GM18499 (cell line): ENCODE measurements around the gene NET1.
"Not testable (repeated sequence)": the region's sequence is repeated elsewhere in the genome, so short reads cannot be mapped to it uniquely, and the experiment has no call there.

Experiments used
- ATAC-seq: cut with Tn5 transposase; IDR thresholded peaks from one replicate; pipeline ENCODE4 v1.9.1; 2021; ENCODE audit warnings: moderate number of reproducible peaks; ENCODE audit not compliant: insufficient read depth, unreplicated experiment

The NET1 gene

DNA sequence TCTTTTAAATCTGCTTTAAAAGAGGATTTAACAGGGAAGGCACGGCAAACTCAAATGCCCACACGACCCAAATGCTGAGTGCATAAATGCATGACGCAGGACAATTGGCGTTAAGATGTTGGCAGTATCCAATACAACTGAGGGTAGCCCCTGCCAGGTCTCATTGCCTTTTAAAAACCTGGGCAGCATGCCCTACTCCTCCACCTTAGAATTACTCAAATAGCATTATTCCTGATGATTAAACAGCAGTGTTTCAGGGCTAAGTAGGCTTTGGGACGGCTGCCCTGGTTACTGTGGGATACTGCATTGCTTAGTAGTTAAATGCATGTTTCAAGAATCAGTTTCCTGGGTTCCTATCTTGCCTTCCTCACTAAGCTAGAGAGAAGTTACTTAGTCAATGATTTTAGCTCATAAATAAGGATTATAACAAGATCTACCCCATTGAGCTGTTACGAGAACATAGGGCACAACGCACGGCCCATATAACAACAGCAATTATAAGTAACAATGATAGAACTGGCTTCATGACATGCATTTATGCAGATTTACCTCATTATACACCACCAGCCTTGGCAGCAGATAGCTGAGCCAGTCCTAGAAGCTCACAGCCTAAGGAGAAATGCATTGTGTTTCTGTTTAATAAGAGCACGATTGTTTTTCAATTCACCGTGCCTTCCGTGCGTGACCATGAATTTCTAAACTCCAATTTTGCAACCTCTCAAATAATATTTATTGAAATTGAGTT, 15.6 kb upstream of the NET1 start:
- no peak for ATAC-seq

GRCh38 chr10:5399332-5399731, 13.0 kb upstream of the NET1 start:
- ATAC-seq, result no peak

- ATAC-seq, result no peak
Measured at GRCh38 chr10:5400468-5401240, 11.7 kb upstream of the NET1 start.

DNA sequence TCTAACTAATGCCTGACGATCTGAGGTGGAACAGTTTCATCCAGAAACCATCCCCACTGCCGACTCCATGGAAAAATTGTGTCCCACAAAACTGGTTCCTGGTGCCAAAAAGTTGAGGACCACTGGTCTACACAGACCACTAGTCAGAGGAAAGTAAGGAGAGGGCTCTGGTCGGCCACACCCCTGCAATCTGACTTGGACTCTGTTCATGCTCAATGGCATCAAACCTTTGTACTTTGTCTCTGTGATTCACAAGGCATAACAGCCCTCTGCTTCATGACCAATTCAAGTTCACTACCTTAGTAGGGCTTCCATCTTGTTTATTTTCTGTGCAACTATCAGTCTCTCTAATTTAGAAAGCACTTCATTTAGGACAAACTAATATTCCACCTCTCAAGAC, 9.6 kb upstream of the NET1 start:
- no peak for ATAC-seq

DNA sequence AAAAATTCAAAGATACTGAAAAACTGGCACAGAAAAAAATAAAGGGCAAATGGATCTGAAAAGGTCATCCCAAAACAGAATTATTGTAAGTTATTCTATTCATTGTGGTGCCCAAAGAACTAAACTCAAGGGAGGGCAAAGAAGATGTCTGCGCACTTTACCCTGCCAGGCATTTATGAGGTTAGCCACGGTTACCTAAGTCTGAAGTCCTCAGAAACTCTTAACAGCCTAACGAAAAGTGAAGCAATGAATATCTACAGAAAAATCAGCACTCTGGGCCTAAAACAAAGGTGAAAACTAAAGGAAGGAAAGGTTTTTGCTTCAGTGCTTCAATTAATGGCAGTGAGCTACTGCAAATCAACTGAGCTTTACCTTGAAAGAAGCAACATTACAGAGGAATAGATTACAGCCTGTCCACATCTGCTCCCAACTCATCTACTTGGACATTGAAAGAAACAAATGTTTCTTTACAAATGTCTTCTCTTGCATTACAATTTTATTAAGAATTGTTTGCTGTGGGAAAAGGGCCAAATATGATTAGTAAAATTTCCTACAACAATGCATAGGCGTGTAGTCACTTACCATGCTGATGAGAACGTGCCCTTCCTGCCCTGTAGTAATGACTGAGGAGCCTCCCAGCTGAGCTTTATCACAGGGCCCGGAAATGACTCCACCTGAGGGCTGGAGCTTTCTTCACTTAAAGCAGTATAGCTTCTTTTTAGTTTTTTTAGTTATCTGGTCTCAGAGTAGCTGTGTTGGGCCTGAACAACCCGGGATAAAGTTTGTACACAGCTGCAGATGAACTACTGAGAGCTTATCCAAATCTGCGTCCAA, 7.9 kb upstream of the NET1 start, which contains the start of gene TUBAL3:
Gene TUBAL3, minus strand, starts transcription at position 621 of the 834 bp plus-strand sequence. Its CDS starts 36 bp downstream, at position 585.
- ATAC-seq, result no peak

DNA sequence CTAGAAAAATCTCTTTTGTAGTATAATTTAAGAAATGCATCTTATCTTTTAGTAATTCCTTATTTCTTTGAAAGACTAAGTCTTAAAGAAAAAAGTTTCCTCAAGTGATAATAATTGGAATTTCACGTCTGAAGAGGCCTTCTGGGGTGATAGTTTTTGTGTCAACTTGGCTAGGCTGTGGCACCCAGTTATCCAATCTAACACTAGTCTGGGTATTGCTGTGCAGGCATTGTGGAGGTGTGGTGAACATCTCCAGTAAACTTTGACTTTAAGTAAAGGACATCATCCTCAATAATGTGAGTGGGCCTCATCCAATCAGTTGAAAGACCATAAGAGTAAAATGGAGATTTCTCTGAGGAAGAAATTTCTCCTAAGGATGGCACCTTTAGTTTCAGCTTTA, 5.4 kb upstream of the NET1 start:
- no peak for ATAC-seq

DNA sequence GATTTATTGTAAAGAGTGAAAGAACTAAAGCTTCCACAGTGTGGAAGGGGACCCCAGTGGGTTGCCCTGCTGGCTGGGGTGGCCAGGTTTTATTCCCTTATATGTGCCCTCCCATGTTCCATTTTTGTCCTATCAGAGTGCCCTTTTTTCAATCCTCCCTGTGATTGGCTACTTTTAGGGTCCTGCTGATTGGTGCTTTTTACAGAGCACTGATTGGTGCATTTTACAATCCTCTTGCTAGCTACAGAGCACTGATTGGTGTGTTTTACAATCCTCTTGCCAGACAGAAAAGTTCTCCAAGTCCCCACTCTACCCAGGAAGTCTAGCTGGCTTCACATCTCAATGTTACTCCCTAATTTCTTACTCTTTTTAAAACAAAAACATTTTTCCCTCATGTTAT, 1.6 kb upstream of the NET1 start:
- ATAC-seq, result not testable (repeated sequence)

- ATAC-seq, result no peak
Measured at GRCh38 chr10:5411941-5412276, 448 bp upstream of the NET1 start.

GRCh38 chr10:5413012-5413938, 918 bp downstream of the NET1 start:
- ATAC-seq, result no peak

GRCh38 chr10:5416981-5417380, 4.6 kb downstream of the NET1 start:
- ATAC-seq, result no peak

GRCh38 chr10:5418584-5418983, 6.2 kb downstream of the NET1 start:
- no peak for ATAC-seq

DNA sequence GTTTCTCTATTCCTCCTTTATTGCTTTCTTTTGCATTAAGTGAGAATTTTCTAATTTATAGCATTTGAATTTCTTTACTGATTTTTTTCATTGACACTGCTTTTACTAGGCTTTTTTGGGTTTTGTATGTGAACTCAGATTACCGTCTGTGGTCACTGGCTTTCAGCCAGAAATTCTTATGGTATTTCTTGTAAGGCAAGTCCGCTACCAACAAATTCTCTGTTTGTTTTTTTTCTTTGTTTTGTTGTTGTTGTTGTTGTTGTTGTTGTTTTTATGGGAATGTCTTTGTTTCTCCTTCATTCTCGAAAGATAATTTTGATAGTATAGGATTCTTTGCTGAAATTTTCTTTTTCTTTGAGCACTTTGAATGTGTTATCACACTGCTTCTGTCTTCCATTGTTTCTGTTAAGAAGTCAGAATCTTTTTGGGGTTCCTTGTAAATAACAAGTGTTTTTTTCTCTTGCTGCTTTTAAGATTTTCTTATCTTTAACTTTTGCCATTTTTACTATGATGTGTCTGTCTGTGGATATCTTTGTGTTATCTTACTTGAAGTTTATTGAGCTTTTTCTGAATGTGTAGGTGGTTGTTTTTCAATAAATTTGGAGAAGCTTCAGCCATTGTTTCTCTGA, 7.2 kb downstream of the NET1 start:
- ATAC-seq, result no peak

GRCh38 chr10:5423771-5424170, 11.4 kb downstream of the NET1 start:
- no peak for ATAC-seq

GRCh38 chr10:5424751-5425150, 12.4 kb downstream of the NET1 start:
- ATAC-seq, result no peak

GRCh38 chr10:5428133-5428532, 15.8 kb downstream of the NET1 start:
- no peak for ATAC-seq

DNA sequence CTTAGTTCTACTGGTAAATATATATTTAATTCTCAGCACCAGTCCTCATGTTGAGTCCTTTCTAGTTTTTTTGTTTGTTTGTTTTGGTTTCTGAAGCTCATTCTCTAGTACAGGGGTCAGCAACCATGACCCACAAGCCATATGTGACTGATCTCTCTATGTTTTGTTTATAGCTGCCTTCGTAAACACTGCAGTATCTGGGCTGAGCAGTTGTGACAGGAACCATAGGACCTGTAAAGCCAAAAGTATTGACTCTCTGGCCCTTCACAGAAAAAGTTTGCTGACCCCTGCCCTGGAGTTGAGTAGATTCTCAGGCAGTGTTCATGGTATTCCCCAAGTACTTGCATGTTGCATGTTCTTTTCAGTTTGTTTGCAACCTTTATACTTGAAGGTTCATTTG, 20.8 kb downstream of the NET1 start:
- ATAC-seq, result no peak

- ATAC-seq, result no peak
Measured at GRCh38 chr10:5434017-5434753, 21.8 kb downstream of the NET1 start.

DNA sequence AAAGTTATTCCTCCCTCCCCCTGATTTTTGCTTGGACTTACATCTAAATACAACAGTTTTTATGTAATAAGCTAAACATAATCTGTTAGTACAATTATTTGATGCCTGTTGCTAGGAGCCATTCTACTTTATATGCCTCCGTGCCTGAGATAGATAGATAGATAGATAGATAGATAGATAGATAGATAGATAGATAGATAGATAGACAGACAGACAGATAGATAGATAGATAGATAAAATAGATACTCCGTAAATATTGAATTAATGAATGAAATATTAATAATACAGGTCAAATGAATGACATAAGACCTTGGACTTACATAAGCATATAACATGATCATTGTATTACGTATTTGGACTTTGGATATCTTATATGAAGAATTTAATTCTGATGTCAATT, 23.0 kb downstream of the NET1 start:
- ATAC-seq, result no peak

GRCh38 chr10:5440206-5440605, 27.8 kb downstream of the NET1 start:
- no peak for ATAC-seq
